BE2C (cell line): ENCODE data around the gene TNFRSF1B.

Source experiments
- DNase-seq: peaks from one replicate; pipeline ENCODE4 v3.0.0-alpha.2; 2020
- H3K27me3 ChIP-seq: fragments of 250-450 bp; sonication (Bioruptor Pico); 2 replicates; pipeline ENCODE4 v1.5.1; 2020; ENCODE audit warnings: mild to moderate bottlenecking
- H3K36me3 ChIP-seq: fragments of 250-450 bp; sonication (Bioruptor Pico); 2 replicates; pipeline ENCODE4 v1.5.1; 2020; ENCODE audit warnings: mild to moderate bottlenecking
- H3K4me1 ChIP-seq: fragments of 250-450 bp; sonication (Bioruptor Pico); 2 replicates; pipeline ENCODE4 v1.5.1; 2020
- H3K4me3 ChIP-seq: 2 replicates; pipeline ENCODE4 v1.5.1; 2011; ENCODE audit warnings: low read depth, low read length
- H3K9me3 ChIP-seq: fragments of 250-450 bp; sonication (Bioruptor Pico); 2 replicates; pipeline ENCODE4 v1.5.1; 2020
- CTCF ChIP-seq: IDR thresholded peaks from 2 replicates; pipeline ENCODE4 v1.5.1; 2012; ENCODE audit warnings: mild to moderate bottlenecking, low read depth, low read length

Gene TNFRSF1B

GRCh38 chr1:12179676-12180075 lies 12.9 kb downstream of the TNFRSF1B start:
- DNase-seq, result no peak
- no peak overlapping the region for H3K4me3 ChIP-seq
- no peaks in the 10 kb centered on the region for H3K9me3 ChIP-seq
- TF ChIP-seq CTCF, result no peak
- H3K4me1 ChIP-seq, result no peaks in the 10 kb centered on the region
- H3K36me3 ChIP-seq, result no peaks in the 10 kb centered on the region
- H3K27me3 ChIP-seq, result no peaks in the 10 kb centered on the region

DNA sequence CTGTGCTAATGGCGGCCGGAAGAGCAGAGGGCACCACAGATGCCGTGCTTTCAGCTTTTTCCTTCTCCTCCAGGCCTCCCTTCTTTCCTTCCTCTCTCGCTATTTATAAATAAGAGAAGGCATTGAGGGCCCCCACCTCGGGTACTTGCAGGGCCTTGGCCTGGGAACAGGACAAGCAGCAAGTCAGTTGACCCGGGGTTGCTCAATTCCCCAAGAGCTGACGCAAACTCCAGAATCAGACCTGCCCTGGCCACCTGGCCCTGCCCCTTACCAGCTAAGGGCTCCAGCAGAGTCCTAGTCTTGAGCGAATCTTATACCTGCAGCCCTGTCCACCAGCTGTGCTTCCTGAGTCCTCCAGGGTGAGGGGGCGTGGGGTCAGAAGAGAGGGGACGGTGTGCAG lies 13.5 kb downstream of the TNFRSF1B start:
- Histone ChIP-seq H3K4me3 (no peak overlapping the region), H3K9me3 (no peaks in the 10 kb centered on the region), H3K27me3 (no peaks in the 10 kb centered on the region), H3K4me1 (no peaks in the 10 kb centered on the region), H3K36me3 (no peaks in the 10 kb centered on the region)
- no peak for TF ChIP-seq CTCF
- no peak for DNase-seq

DNA sequence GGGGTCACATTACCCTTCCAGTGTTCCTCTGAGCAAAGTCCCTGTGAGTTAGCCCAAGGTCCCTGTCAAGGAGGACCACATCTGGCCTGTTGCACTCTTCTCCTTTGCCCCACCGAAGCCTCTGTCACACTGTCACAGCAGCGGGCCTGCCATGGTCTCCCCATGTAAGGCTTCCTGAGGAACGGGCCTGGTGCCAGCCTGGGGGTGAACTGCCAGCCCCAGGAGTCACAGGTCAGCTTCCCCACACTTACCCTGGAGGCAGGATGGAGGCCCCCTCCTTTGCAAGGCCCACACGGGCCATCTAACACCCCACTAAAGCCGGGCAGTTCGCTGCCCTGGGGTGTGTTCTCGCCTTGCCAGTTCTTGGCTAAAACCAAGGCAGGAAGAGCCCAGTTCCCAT lies 14.1 kb downstream of the TNFRSF1B start:
- H3K9me3 ChIP-seq, result no peaks in the 10 kb centered on the region
- DNase-seq, result no peak
- no peaks in the 10 kb centered on the region for H3K4me1 ChIP-seq
- no peaks in the 10 kb centered on the region for H3K27me3 ChIP-seq
- no peak for TF ChIP-seq CTCF
- H3K4me3 ChIP-seq, result no peak overlapping the region
- no peaks in the 10 kb centered on the region for H3K36me3 ChIP-seq

GRCh38 chr1:12181568-12181967 lies 14.8 kb downstream of the TNFRSF1B start:
- H3K4me3 ChIP-seq, result no peak overlapping the region
- H3K4me1 ChIP-seq, result no peaks in the 10 kb centered on the region
- no peaks in the 10 kb centered on the region for H3K9me3 ChIP-seq
- H3K27me3 ChIP-seq, result no peaks in the 10 kb centered on the region
- no peaks in the 10 kb centered on the region for H3K36me3 ChIP-seq
- no peak for TF ChIP-seq CTCF
- no peak for DNase-seq

- Histone ChIP-seq H3K27me3 (no peaks in the 10 kb centered on the region), H3K4me1 (no peaks in the 10 kb centered on the region), H3K36me3 (no peaks in the 10 kb centered on the region), H3K9me3 (no peaks in the 10 kb centered on the region), H3K4me3 (no peak overlapping the region)
- DNase-seq, result no peak
- no peak for TF ChIP-seq CTCF
These were observed 15.7 kb downstream of the TNFRSF1B start for GRCh38 chr1:12182410-12182984.

- Histone ChIP-seq H3K4me1 (no peaks in the 10 kb centered on the region), H3K36me3 (no peaks in the 10 kb centered on the region), H3K27me3 (no peaks in the 10 kb centered on the region), H3K4me3 (no peak overlapping the region), H3K9me3 (no peaks in the 10 kb centered on the region)
- TF ChIP-seq CTCF, result no peak
- no peak for DNase-seq
These were observed 16.5 kb downstream of the TNFRSF1B start for GRCh38 chr1:12183095-12183794.
